NCI-H1417 (cell line): ENCODE measurements around the gene GALNT1.

ENCODE experiments used
- DNase-seq, 3 experiments: peaks; one replicate each; lab custom pipeline; 2025; lab: John Stamatoyannopoulos, UW

The GALNT1 gene

DNA sequence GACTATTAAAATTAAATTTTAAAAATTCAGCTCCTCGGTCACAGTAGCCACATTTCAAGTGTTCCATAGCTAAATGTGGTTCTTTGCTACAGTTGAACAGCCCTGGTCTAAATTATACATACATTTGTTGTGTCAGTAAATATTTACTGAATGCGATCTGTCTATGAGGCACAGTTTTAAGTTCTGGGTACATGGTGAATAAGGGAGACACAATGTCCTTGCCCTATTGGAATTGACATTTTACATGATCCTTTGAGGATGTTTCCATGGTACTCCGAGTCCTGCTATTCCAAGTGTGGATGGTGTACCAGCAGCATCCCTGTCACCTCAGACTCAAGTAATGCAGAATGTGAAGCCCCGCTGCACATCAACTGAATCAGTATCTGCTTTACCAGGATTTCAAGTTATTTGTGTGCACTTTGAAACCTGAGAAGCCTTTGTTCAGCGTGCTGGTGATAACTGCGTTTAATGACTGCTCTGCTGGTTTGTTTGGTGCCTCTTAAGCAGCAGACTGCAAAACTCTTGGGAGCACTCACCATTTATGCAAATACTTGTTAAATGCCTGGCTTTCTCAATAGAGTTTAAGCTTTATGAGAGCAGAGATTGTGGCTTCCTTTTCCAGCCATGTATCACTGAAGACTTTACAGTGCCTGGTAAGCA, 1.5 kb downstream of the GALNT1 start:
- DNase-seq = peak; percentile 47 to 84 (median 83)

DNA sequence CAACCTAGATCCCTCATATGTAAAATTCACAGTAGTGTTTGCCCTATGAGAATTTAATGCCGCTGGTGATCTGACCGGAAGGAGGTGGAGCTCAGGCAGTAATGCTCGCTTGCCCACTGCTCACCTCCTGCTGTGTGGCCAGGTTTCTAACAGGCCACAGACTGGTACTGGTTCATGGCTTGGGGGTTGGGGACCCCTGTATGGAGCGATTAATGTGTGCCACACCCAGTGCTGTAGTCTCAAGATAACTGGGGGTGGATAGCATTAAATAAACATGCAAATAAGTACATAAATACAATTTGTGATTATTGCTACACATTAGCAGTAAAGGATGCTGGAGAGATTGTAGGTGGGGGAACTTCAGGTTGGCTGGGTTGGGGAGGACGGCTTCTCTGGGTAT, 3.2 kb downstream of the GALNT1 start:
- DNase-seq = no peak

DNA sequence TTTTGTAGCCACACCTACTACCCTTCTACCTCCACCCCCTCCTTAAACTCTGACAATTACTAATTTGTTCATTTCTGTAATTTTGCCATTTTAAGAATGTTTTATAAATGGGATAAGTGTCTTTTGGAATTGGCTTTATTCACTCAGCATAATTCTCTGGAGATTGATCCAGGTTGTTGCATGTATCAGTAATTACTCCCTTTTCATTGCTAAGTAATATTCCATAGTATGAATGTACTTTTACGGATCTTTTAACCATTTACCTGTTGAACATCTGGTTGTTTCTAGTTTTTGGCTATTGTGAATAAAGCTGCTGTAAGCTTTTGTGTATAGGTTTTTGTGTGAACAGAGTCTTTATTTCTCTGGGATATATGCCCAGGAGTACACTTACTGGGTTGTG, 4.1 kb downstream of the GALNT1 start:
- no peak for DNase-seq

DNA sequence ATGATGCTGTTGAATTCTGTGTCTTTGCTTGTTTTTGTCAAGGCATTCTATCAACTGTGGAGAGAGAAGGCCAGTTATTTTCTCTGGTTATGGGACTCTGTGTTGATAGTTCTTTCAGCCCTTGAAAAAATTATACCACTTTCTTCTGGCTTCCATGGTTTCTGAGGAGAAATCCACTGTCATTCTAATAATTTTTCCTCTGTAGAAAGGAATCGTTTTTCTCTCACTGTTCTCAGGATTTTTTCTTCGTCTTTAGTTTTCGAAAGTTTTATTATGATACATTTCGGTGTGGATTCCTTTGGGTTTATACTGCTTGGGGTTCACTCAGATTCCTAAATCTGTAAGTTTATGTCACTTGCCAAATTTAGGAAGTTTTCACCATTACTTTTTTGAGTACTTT, 6.6 kb downstream of the GALNT1 start:
- DNase-seq = no peak

DNA sequence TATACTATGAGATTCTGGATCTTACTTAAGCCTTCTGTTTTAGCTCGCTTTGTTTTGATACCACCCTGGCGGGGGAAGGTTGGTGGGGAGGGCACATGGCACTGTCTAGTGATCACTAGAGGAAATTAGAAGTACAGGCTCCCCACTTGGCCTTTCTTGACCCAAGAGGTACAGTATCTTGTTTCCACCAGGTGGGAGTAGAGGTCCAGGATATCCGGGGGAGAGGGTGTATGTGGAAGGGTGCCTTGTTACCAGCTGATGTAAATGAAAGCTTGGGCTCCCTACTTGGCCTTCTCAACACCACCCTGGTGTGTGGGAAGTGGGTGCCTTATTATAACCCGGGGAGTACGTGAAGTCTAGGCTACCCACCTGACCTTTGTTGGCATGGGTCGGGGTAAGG, 7.5 kb downstream of the GALNT1 start:
- DNase-seq = no peak

DNA sequence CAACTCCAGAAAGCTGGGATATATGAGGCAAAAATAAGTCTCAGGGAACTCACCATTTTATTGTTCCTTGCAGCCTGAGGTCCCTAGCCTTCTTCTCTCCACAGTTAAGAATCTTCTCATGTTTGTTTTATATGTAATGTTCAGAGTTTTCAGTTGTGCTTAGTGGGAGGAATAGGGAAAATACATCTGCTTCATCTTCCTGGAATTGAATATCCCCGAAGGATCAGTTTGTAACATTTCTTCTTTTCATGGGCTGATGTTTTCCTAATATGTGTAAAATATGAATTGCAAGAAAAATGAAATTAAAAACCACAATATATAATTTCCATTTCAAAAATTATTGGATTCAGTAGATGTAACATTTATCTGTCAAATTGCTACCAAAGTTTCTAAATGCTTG, 8.0 kb downstream of the GALNT1 start:
- DNase-seq = no peak

DNA sequence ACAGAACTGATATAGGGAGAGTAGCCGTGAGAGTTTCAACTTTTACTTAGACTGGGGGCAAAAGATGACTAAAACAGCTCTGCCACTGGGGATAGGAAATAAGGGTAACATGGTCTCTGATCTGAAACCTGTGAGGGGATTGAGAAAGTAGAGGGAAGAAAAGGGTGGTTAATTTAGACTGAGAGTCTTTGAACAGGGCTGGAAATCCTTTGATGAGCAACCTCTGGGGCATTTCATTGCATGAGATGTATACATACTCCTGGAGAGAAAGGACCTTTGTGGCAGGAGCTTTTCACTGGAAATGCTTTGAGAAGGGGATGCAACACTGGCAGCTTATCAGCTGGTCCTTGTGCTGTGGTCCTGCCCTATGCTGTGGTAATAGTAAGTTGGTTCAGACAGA, 9.4 kb downstream of the GALNT1 start:
- DNase-seq = no peak

DNA sequence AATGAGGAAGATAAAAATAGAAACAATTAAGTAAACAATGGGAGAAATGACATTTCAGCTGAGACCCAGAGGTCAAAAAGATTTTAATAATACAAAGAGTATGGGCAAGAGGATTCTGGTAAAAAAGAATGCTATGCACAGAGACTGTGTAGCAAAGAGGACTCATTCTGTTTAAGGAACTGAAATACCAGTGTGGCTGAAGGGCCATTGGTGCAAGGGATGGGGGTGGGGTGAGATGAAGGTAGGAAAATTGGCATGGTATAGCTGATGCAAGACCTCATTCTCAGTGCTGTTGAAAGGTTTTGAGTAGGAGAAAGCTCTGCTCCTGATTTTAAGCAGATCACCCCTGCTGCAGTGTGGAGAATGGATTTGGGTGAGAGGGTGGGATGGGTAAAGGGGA, 10.8 kb downstream of the GALNT1 start:
- no peak for DNase-seq

DNA sequence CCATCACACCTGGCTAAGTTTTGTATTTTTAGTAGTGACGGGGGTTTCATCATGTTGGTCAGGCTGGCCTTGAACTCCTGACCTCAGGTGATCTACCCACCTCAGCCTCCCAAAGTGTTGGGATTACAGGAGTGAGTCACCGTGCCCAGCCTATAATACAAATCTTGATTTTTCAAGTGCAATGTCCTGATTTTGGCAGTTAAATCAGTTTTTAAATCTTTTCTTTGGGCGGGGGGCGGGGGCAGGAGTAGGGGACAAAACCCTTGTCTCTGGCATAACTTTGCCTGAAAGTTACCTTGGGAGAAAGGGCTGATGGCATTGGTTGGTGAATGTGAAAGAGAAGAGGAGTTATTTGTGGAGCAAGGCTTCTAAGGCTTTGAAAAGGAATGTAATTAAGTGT, 12.3 kb downstream of the GALNT1 start:
- DNase-seq = no peak

DNA sequence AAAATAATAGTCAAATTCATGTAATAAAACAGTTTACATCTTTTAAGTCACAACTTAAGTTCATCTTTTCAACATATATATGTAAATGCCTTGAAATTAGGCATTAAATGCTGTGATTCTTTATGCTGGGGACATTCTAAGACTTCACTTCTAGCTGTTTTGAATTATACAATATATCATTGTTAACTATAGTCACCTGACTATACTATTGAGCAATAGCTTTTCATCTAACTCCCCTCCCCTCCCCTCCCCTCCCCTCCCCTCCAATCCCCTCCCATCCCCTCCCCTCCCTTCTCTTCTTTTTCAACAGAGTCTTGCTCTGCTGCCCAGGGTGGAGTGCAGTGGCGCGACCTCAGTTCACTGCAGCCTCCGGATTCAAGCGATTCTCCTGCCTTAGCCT, 16.2 kb downstream of the GALNT1 start:
- no peak for DNase-seq

DNA sequence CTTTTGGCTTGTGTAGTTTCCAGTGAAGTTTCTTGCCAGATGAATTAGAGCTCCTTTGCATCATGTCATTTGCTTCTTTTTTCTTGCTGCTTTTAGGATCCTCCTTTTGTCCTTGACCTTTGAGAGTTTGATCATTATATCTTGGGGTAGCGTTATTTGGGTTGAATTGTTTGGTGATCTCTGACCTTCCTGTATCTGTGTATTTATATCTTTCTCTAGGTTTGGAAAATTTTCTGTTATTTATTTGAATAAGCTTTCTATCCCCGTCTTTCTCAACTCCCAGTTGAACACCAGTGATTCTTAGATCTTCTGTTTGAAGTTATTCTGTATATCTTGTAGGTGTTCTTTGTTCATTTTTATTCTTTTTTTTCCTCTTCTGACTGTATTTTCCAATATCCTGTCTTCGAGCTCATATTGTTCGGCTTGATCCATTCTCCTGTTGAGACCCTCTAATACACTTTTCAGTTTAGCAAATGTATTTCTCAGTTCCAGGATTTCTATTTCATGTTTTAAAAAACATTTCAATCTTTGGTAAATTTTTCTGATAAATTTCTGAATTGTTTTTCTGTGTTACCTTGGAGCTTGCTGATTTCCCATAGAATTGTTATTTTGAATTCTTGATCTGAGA, 20.8 kb downstream of the GALNT1 start:
- peak in 1 of 3 experiments; percentile 10 for DNase-seq

DNA sequence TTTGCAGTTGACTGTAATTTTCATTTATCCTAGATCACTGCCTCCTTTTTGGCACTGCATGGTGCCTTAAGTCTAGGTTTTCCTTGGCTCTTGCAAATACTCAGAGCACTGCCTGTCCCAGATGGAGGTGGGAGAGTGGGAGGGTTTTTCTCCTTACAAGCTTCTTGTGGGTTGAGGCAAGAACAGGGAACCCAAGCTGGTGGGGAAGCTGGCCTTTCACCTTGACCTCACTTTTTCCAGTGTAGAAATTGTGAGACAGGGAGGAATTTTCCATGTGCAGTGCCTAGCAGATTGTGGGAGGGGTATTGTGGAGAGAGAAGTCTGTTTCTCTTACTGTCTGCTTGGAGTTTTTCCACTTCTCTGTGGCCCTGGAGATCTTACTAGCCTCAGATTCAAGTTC, 21.5 kb downstream of the GALNT1 start:
- no peak for DNase-seq

DNA sequence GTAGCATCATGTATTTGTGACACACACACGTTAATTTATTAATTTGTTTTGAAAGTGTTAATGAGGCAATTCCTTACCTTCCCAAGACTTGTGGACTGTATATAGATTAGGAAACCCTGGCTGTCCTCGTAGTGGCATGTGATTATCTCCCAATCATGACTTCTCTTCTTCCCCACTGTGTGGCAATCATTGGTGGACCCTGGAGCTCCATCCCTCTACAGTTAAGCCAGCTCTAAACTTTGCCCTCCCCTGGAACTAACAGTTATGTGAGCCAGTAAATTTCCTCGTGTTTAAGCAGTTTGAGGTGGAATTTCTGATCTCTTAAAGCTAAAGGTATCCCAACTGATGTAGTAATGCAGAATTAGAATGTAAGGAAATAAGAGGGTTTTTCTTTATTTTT, 22.0 kb downstream of the GALNT1 start:
- DNase-seq = no peak

DNA sequence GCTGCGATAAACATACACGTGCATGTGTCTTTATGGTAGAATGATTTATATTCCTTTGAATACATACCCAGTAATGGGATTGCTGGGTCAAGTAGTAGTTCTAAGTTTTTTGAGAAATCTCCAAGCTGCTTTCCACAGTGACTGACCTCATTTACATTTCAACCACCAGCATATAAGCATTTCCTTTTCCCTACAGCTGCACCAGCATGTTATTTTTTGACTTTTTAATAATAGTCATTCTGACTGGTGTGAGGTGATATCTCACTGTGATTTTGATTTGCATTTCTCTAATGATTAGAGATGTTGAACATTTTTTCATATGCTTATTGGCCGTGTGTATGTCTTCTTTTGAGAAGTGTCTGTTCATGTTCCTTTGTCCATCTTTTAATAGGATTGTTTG, 22.8 kb downstream of the GALNT1 start:
- no peak for DNase-seq

DNA sequence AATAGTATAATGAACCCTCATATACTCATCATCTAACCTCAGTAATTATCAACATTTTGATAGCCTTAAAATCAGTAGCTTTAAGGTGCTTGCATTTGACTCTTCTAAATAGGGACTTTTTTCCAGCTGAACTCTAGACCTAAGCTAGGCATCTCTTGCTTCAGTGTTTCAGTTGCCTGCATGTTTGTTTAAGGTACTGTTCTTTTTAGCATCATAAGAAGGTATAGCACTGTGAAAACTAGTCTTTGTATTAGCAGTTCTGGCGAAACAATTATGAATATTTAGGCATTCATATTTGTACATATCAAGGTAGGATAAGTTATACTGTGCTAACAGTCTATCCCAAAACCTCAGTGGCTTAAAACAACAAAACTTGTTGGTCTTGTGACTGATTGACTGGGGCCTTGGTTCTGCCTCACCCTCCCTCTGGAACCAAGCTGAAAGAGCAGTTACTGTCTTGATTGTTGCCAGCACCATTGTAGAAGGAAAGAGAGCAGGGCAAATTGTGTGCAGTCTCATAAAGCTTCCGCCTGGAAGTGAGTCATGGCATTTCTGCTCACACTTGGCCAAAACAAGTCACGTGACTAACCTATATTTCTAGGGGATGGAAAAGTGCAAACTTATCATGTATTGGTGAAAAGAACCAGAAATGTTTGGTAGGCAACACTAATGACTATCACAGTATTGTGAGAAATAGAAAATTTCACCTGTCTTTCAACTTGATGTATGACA, 24.3 kb downstream of the GALNT1 start:
- DNase-seq = no peak

DNA sequence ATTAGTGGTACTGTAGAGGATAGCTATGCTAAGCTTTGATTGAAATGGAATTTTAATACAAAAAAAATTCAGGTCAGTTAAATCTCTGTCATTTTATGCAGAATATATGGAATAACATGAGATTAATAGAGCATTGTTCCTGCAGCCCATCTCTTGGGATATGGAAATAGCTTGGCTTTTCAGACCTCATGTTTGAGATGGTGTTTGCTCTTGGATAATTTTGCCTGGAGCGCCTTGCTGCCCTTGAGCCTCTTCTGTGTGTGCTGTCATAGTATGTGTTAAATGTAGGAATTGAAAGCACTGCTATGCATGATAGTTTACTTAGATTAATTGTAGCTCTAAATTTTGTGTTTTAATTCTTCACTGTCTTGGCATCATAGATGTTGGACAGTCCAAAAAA, 27.7 kb downstream of the GALNT1 start:
- peak in 1 of 3 experiments; percentile 8 for DNase-seq

DNA sequence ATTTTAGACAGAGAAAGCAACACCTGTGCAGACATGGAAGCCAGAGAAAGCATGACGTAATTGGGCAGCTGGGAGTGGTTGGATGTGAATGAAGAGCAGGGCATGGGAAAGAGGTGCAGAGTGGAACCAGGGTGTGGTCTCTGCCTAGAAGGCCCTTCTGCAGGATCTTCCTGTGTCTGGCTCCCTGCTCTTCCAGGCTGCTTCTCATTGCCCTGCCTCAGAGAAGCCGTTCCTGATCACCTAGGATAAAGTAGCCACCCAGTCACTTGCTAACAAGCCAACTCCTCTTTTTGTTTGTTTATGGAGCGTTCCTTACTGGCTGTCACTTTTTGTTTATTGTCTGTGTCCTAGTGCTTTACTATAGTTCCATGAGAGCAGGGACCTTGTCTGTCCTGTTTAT, 28.5 kb downstream of the GALNT1 start:
- DNase-seq = peak in 2 of 3 experiments; percentile 1 to 53

DNA sequence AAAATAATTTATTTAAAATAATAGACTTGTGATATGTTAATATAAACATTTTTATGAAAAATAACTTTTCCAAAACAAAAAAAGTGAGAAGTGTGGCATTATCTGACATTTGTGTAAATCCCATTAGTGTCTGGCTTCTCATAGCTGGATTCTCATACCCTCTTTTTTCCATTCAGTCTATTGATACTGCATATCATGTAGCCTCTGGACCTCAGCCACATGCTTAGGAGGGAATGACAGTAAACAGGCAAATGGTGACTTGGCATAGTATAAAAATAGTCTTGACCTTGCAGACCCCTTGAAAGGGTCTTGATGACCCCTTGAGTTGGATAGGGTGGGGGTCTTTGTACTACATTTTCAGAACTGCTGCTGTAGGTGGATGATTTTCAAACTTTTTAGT, 29.2 kb downstream of the GALNT1 start:
- no peak for DNase-seq

DNA sequence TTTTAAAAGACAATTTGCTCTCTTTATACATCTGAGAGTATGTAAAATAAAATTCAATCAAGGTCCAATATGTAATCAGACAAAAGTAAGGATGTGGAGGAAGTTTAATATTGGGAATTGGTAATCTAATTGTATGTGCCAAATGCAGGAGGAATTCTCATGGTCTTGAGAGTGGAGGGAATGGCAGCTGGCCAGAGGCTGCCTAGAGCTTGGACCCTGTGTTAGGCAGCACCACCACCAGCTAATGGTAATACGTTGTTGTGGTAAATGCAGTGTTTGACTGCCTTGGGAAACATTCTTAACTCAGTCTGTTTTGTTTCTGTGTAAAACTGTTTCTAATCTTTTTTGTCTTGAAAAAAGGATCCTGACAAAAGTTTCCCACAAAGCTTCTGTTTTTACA, 30.0 kb downstream of the GALNT1 start:
- peak in 1 of 3 experiments; percentile 64 for DNase-seq

DNA sequence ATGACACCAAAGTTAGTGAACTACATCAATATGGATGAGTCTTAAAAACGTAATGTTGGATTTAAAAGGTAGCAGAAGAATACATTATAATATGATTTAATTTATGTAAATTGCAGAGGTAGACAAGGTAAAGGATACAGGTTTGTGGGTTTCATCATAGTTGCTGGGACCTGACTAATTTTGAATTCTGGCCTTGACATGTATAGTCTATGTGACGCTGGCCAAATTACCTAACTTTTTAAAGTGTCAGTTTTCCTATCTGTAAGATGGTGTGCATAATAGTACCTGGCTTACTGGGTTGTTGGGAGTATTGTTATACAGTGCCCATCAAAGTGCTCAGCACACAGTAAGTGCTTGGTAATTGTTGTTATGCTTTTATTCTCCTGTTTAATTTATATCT, 34.5 kb downstream of the GALNT1 start:
- DNase-seq = no peak

DNA sequence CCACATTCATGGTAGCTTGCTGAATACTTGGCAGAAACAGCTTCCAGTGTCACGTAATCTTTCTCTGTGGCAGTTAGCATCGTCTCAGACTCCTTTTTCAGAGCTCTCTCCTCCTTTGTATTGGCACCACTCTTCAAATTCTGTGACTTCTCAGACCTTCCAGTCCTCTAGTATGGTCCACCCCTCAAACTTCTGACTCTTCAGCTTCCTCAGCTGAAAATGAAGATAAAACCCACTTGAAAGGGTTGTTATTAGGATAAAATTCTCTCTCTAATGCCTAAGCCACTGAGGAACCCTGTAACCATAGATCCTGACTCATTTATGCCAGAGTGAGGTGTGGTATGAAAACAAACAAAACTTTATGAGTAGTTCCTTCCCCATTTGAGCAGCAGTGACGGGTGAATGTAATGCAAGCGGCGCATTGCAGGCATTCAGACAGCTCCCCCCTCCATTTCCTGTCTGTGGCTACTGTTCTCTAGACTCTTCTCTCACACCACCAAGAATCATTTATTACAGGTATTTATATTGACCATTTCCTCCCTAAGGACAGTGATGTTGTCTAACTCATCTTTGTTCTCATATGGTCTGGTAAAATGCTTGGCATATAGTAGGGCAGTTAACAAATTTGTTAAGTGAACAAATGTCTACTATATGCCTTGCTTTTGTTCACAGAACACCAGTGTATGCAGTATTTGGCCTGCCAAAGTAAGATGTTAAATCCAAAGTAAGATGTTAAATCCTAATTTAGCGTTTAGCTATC, 35.3 kb downstream of the GALNT1 start:
- peak in 1 of 3 experiments; percentile 16 for DNase-seq

DNA sequence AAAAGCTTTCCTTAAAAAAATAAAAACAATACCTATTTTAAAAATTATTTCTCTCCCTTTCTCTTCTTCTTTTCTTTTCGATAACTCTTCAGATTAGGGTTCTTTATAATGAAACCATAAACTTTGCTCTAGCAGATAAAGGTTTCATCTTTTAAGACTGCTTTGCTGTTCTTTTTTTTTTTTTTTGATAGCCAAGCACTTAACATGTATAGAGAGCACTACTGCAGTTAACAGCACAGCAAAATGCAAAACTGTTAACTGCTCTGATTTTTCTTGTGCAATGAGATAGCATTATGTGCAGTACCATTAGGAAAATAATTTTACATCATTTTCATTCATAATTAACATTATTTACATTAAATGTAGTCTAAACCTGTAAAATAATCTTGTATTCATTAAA, 36.3 kb downstream of the GALNT1 start:
- DNase-seq = no peak

DNA sequence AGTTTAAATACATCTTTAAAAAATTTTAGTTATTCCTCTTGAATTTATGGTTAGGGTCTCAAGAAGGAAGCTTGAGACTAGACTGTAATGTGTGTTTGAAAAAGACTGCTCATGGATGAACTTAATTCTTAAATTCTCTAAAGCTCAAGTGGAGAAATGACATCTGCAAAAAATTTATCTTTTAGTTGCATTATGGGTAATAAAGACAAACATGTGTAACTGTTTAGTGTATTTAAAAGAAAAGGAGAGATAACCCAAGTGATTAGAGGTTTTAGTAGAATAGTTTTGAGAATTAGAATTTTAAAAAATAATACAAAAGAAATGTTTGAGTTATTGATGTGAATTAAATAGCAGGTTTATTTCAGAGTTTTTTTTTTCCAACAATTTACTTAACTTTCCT, 36.7 kb downstream of the GALNT1 start:
- DNase-seq = no peak
